ENCODE results near the gene EPHB1.

The EPHB1 gene

DNA sequence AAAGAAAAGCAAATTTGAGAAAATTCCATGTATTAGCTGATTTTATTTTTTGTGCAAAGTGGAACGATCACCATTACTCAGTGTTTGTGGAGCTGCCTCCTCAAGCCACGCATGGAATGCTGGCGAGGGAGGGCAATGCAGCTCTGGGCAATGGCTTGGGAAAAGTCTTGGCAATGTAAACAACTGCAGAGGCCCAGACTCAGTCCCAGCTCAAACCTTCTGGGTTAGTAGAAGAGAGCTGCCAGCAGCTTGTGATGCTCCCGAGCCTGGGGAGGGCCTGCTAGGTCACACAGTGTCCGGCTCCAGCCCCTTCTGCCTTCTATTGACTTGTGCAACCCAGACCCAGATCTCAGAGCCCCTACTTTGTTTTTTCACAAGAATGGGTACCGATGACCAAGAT lies 4.3 kb downstream of the EPHB1 start:
- no peaks in the 10 kb centered on the region for H3K36me3 ChIP-seq (ENCODE audit: control insufficient read depth, insufficient read depth, low read length)
- no peak overlapping the region for H2BK120ac ChIP-seq (ENCODE audit: low read depth, low read length)
- no peak overlapping the region for H3K23ac ChIP-seq (ENCODE audit: low read length)
- no CpG with 5 or more reads among the region's 6 CpGs for WGBS (ENCODE audit: extremely low coverage, insufficient coverage, low lambda C conversion rate)
- no peak overlapping the region for H3K18ac ChIP-seq (ENCODE audit: low read length)
- peaks cover 10% of the 10 kb centered on the region for H3K27me3 ChIP-seq (ENCODE audit: insufficient read depth, low read length, poor library complexity)
- H3K4ac ChIP-seq (ENCODE audit: low read depth, low read length), result no peak overlapping the region
- H3K79me2 ChIP-seq (ENCODE audit: control insufficient read depth, insufficient read depth, low read length), result no peaks in the 10 kb centered on the region
- no peak overlapping the region for H3K27ac ChIP-seq (ENCODE audit: low read depth, low read length)
- no peaks in the 10 kb centered on the region for H3K79me1 ChIP-seq (ENCODE audit: low read length)
- H3K9ac ChIP-seq (ENCODE audit: low read length), result no peak overlapping the region
- H2BK15ac ChIP-seq (replicated peaks; ENCODE audit: low read depth), result no peak overlapping the region
- no peak overlapping the region for H3K56ac ChIP-seq (ENCODE audit: low read length)
- H2AK5ac ChIP-seq (ENCODE audit: low read length), result no peak overlapping the region
- H2BK5ac ChIP-seq (ENCODE audit: low read length), result no peak overlapping the region
- H4K5ac ChIP-seq (ENCODE audit: low read length), result no peak overlapping the region
- no peak overlapping the region for H3K4me3 ChIP-seq (ENCODE audit: low read length)
- no peak overlapping the region for H3K4me2 ChIP-seq (ENCODE audit: low read length)
- no peak for DNase-seq
- no peak overlapping the region for H4K8ac ChIP-seq (ENCODE audit: low read depth, low read length)
- peaks cover 4% of the 10 kb centered on the region for H3K4me1 ChIP-seq (ENCODE audit: control insufficient read depth, low read depth, low read length)

DNA sequence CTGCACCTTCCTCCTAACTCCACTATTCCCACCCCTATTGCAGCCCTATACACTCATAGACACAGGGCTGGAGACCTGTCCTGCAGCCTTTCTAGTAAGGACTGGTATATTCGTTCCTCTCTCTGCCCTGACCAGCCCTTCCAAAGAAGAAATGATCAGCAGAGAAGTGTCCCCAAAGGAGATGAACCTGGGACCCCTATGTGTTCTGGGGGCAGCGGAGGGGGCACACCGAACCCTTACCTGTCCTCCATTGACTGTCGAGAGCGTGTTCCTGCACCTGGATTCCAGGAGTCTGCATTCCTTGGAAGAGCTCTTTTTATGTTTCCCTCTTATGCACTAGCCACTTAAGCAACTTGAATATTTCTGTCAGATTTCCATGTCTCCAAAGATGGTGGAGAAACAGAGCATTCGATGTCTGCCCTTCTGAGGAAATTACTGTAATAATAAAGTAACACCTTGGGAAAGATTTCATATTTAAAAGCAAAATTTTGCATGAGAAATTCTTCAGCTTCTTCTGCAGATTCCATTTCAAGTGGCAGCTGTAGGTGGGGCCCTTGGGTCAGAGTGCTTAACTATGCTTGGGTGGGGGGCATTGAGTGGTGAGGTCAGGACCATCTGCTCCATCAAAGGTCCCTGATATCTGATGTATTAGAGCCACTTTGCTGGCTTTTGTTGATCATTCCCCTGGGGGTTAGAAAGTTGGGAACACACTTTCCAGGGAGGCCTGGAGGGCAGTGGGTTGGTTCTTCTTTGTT lies 6.3 kb downstream of the EPHB1 start:
- Histone ChIP-seq H3K18ac (ENCODE audit: low read length) (no peak overlapping the region), H2BK5ac (ENCODE audit: low read length) (no peak overlapping the region), H3K27ac (ENCODE audit: low read depth, low read length) (no peak overlapping the region), H3K4me2 (ENCODE audit: low read length) (no peak overlapping the region), H2BK15ac (replicated peaks; ENCODE audit: low read depth) (no peak overlapping the region), H3K4me3 (ENCODE audit: low read length) (no peak overlapping the region), H3K4ac (ENCODE audit: low read depth, low read length) (no peak overlapping the region), H4K8ac (ENCODE audit: low read depth, low read length) (no peak overlapping the region), H2AK5ac (ENCODE audit: low read length) (no peak overlapping the region), H3K4me1 (ENCODE audit: control insufficient read depth, low read depth, low read length) (peaks cover 4% of the 10 kb centered on the region), H3K27me3 (ENCODE audit: insufficient read depth, low read length, poor library complexity) (peaks cover 7% of the 10 kb centered on the region), H3K9ac (ENCODE audit: low read length) (no peak overlapping the region), H4K5ac (ENCODE audit: low read length) (no peak overlapping the region), H2BK120ac (ENCODE audit: low read depth, low read length) (no peak overlapping the region), H3K36me3 (ENCODE audit: control insufficient read depth, insufficient read depth, low read length) (no peaks in the 10 kb centered on the region), H3K79me2 (ENCODE audit: control insufficient read depth, insufficient read depth, low read length) (no peaks in the 10 kb centered on the region), H3K23ac (ENCODE audit: low read length) (no peak overlapping the region), H3K79me1 (ENCODE audit: low read length) (no peaks in the 10 kb centered on the region), H3K56ac (ENCODE audit: low read length) (no peak overlapping the region)
- no CpG with 5 or more reads among the region's 6 CpGs for WGBS (ENCODE audit: extremely low coverage, insufficient coverage, low lambda C conversion rate)
- DNase-seq, result no peak

DNA sequence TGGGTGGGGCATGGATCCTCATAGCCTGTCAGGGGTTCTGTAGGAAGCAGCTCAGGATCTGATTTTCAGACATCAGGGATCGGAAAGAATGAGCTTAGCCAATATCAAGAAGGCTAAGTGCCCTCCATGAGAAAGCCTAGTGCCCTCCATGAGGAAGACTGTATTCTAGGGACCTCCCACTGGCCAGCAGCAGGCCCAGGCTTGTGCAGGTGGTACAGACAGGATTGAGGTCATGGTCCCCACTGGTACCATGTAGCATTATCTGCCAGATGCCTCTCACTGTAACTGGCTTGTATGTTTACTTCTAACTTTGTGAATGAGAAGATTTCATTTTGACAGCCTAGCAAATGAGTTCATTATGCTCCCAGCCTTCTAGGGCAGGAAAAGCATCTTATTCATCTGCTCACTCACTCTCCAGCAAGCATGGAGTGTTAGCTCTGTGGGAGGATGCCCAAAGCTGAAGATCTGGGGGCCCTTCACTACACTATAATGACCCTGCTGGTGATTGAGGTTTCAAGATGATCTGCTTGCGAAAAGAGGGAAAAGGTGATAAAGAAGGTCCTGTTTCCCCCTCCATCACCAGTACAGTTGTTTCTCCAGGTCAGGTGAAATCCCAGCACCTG lies 7.5 kb downstream of the EPHB1 start:
- no peak overlapping the region for H2BK15ac ChIP-seq (replicated peaks; ENCODE audit: low read depth)
- no peak overlapping the region for H2BK5ac ChIP-seq (ENCODE audit: low read length)
- H3K4me1 ChIP-seq (ENCODE audit: control insufficient read depth, low read depth, low read length), result no peaks in the 10 kb centered on the region
- H3K36me3 ChIP-seq (ENCODE audit: control insufficient read depth, insufficient read depth, low read length), result no peaks in the 10 kb centered on the region
- H2AK5ac ChIP-seq (ENCODE audit: low read length), result no peak overlapping the region
- H3K79me2 ChIP-seq (ENCODE audit: control insufficient read depth, insufficient read depth, low read length), result no peaks in the 10 kb centered on the region
- no peak overlapping the region for H3K4me2 ChIP-seq (ENCODE audit: low read length)
- H3K27ac ChIP-seq (ENCODE audit: low read depth, low read length), result no peak overlapping the region
- no CpG with 5 or more reads among the region's 2 CpGs for WGBS (ENCODE audit: extremely low coverage, insufficient coverage, low lambda C conversion rate)
- no peak overlapping the region for H3K18ac ChIP-seq (ENCODE audit: low read length)
- H4K5ac ChIP-seq (ENCODE audit: low read length), result no peak overlapping the region
- no peak overlapping the region for H3K9ac ChIP-seq (ENCODE audit: low read length)
- no peak overlapping the region for H3K4ac ChIP-seq (ENCODE audit: low read depth, low read length)
- no peaks in the 10 kb centered on the region for H3K79me1 ChIP-seq (ENCODE audit: low read length)
- H3K4me3 ChIP-seq (ENCODE audit: low read length), result no peak overlapping the region
- no peak overlapping the region for H3K23ac ChIP-seq (ENCODE audit: low read length)
- no peak overlapping the region for H2BK120ac ChIP-seq (ENCODE audit: low read depth, low read length)
- no peaks in the 10 kb centered on the region for H3K27me3 ChIP-seq (ENCODE audit: insufficient read depth, low read length, poor library complexity)
- no peak overlapping the region for H3K56ac ChIP-seq (ENCODE audit: low read length)
- DNase-seq, result no peak
- H4K8ac ChIP-seq (ENCODE audit: low read depth, low read length), result no peak overlapping the region

DNA sequence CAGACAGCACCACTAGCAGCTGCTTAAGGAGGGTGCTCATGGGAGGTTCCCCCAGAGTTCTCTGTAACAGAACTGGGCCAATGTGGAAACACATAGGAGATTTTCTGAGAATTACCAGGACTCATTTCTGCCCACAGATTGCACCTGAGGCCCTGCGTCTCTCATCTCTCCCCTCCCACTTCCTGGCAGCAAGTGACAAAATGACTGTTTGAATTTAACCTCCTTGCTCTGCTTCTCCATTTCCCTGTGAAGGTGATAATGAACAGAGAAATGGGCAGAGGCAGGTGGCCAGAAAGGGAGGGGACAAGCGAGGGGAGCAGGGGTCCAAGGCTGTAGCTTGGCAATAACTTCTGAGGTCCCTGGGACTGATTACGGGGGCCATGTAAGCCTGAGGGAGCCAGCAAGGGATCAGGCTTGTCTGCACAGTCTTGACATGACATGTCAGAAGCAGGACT lies 8.0 kb downstream of the EPHB1 start:
- WGBS (ENCODE audit: extremely low coverage, insufficient coverage, low lambda C conversion rate), result no CpG with 5 or more reads among the region's 3 CpGs
- no peaks in the 10 kb centered on the region for H3K36me3 ChIP-seq (ENCODE audit: control insufficient read depth, insufficient read depth, low read length)
- H3K79me1 ChIP-seq (ENCODE audit: low read length), result no peaks in the 10 kb centered on the region
- H2AK5ac ChIP-seq (ENCODE audit: low read length), result no peak overlapping the region
- no peak overlapping the region for H3K4me3 ChIP-seq (ENCODE audit: low read length)
- H3K79me2 ChIP-seq (ENCODE audit: control insufficient read depth, insufficient read depth, low read length), result no peaks in the 10 kb centered on the region
- H3K4ac ChIP-seq (ENCODE audit: low read depth, low read length), result no peak overlapping the region
- H3K18ac ChIP-seq (ENCODE audit: low read length), result no peak overlapping the region
- H2BK5ac ChIP-seq (ENCODE audit: low read length), result no peak overlapping the region
- H3K27me3 ChIP-seq (ENCODE audit: insufficient read depth, low read length, poor library complexity), result no peaks in the 10 kb centered on the region
- no peak overlapping the region for H4K5ac ChIP-seq (ENCODE audit: low read length)
- DNase-seq, result no peak
- H3K23ac ChIP-seq (ENCODE audit: low read length), result no peak overlapping the region
- no peak overlapping the region for H2BK15ac ChIP-seq (replicated peaks; ENCODE audit: low read depth)
- no peak overlapping the region for H3K9ac ChIP-seq (ENCODE audit: low read length)
- no peaks in the 10 kb centered on the region for H3K4me1 ChIP-seq (ENCODE audit: control insufficient read depth, low read depth, low read length)
- H3K56ac ChIP-seq (ENCODE audit: low read length), result no peak overlapping the region
- H3K27ac ChIP-seq (ENCODE audit: low read depth, low read length), result no peak overlapping the region
- no peak overlapping the region for H3K4me2 ChIP-seq (ENCODE audit: low read length)
- H4K8ac ChIP-seq (ENCODE audit: low read depth, low read length), result no peak overlapping the region
- H2BK120ac ChIP-seq (ENCODE audit: low read depth, low read length), result no peak overlapping the region

DNA sequence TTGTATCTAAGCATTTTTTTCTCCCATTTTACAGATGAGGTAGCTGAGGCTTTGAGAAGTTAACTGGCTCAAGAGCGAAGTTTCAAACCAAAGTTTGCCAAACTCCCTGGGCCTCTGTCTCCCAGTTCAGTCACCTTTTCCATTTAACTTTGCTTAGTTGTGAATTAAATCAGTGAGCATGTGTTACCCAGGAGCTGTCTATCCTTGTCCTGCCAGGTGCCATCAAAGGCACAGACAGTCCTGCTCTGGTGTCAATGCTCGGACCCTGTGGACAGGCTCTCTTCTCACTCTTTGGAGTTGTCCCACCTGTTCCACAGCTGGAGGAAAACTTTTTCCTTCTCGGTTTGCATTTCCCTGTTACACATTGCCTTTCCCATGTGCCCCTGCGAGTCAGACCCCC lies 8.6 kb downstream of the EPHB1 start:
- Histone ChIP-seq H3K56ac (ENCODE audit: low read length) (no peak overlapping the region), H4K8ac (ENCODE audit: low read depth, low read length) (no peak overlapping the region), H3K27ac (ENCODE audit: low read depth, low read length) (no peak overlapping the region), H3K23ac (ENCODE audit: low read length) (no peak overlapping the region), H3K4me3 (ENCODE audit: low read length) (no peak overlapping the region), H3K4me2 (ENCODE audit: low read length) (no peak overlapping the region), H2AK5ac (ENCODE audit: low read length) (no peak overlapping the region), H2BK120ac (ENCODE audit: low read depth, low read length) (no peak overlapping the region), H3K9ac (ENCODE audit: low read length) (no peak overlapping the region), H3K79me2 (ENCODE audit: control insufficient read depth, insufficient read depth, low read length) (no peaks in the 10 kb centered on the region), H3K79me1 (ENCODE audit: low read length) (no peaks in the 10 kb centered on the region), H2BK15ac (replicated peaks; ENCODE audit: low read depth) (no peak overlapping the region), H2BK5ac (ENCODE audit: low read length) (no peak overlapping the region), H4K5ac (ENCODE audit: low read length) (no peak overlapping the region), H3K4me1 (ENCODE audit: control insufficient read depth, low read depth, low read length) (no peaks in the 10 kb centered on the region), H3K27me3 (ENCODE audit: insufficient read depth, low read length, poor library complexity) (no peaks in the 10 kb centered on the region), H3K36me3 (ENCODE audit: control insufficient read depth, insufficient read depth, low read length) (no peaks in the 10 kb centered on the region), H3K4ac (ENCODE audit: low read depth, low read length) (no peak overlapping the region), H3K18ac (ENCODE audit: low read length) (no peak overlapping the region)
- DNase-seq, result no peak
- WGBS (ENCODE audit: extremely low coverage, insufficient coverage, low lambda C conversion rate), result no CpG with 5 or more reads among the region's 4 CpGs

Measured in mesendoderm (in vitro differentiated cells).